SHP77 (cell line): Measurements from ENCODE around the gene LDB2.
"Not testable (repeated sequence)": the region's sequence is repeated elsewhere in the genome, so short reads cannot be mapped to it uniquely, and the experiment has no call there.

ENCODE experiments used
- DNase-seq, 2 experiments: peaks; one replicate each; lab custom pipeline; 2025; lab: John Stamatoyannopoulos, UW

Gene LDB2

GRCh38 chr4:16544869-16545268 is 353.6 kb downstream of the LDB2 start:
- no peak for DNase-seq

GRCh38 chr4:16544251-16544721 is 354.2 kb downstream of the LDB2 start:
- no peak for DNase-seq

GRCh38 chr4:16537926-16538325 is 360.5 kb downstream of the LDB2 start:
- DNase-seq, result no peak

- DNase-seq, result no peak
Observed at GRCh38 chr4:16532240-16532970, 366.0 kb downstream of the LDB2 start.

GRCh38 chr4:16530688-16531635 is 367.5 kb downstream of the LDB2 start:
- DNase-seq, result no peak

GRCh38 chr4:16524911-16525554 is 373.4 kb downstream of the LDB2 start:
- no peak for DNase-seq

GRCh38 chr4:16524406-16524805 is 374.0 kb downstream of the LDB2 start:
- no peak for DNase-seq

GRCh38 chr4:16523526-16523925 is 374.9 kb downstream of the LDB2 start:
- DNase-seq, result not testable (repeated sequence)

GRCh38 chr4:16521156-16521915 is 377.1 kb downstream of the LDB2 start:
- no peak for DNase-seq

GRCh38 chr4:16516796-16517439 is 381.5 kb downstream of the LDB2 start:
- peak in 1 of 2 experiments; percentile 1 for DNase-seq

GRCh38 chr4:16513876-16514275 is 384.6 kb downstream of the LDB2 start:
- no peak for DNase-seq

- DNase-seq, result no peak
Observed at GRCh38 chr4:16508968-16509367, 389.5 kb downstream of the LDB2 start.

GRCh38 chr4:16505726-16506125 is 392.7 kb downstream of the LDB2 start:
- DNase-seq, result no peak

GRCh38 chr4:16505267-16505666 is 393.2 kb downstream of the LDB2 start:
- no peak for DNase-seq

GRCh38 chr4:16503421-16504100 is 394.9 kb downstream of the LDB2 start:
- no peak for DNase-seq

GRCh38 chr4:16498978-16499377 is 399.5 kb downstream of the LDB2 start:
- DNase-seq, result no peak

GRCh38 chr4:16496501-16496900 is 401.9 kb downstream of the LDB2 start:
- no peak for DNase-seq

- no peak for DNase-seq
Observed at GRCh38 chr4:16492872-16493271, 405.6 kb downstream of the LDB2 start.

GRCh38 chr4:16489226-16489625 is 409.2 kb downstream of the LDB2 start:
- no peak for DNase-seq

GRCh38 chr4:16488084-16488483 is 410.4 kb downstream of the LDB2 start:
- DNase-seq, result no peak

GRCh38 chr4:16484711-16485110 is 413.7 kb downstream of the LDB2 start:
- DNase-seq, result no peak
